GM21619 (cell line): ENCODE data around the gene THRB.
A peak's percentile ranks its signal among the peaks of the same experiment; 100 is the strongest.

ENCODE experiments used
- ATAC-seq: cut with Tn5 transposase; IDR thresholded peaks from one replicate; pipeline ENCODE4 v1.9.1; 2021; ENCODE audit not compliant: unreplicated experiment

THRB gene

GRCh38 chr3:24494618-24495325, at the start of gene THRB:
TSS of gene THRB (minus strand) at chr3:24494850.
- ATAC-seq = peak; percentile 49

DNA sequence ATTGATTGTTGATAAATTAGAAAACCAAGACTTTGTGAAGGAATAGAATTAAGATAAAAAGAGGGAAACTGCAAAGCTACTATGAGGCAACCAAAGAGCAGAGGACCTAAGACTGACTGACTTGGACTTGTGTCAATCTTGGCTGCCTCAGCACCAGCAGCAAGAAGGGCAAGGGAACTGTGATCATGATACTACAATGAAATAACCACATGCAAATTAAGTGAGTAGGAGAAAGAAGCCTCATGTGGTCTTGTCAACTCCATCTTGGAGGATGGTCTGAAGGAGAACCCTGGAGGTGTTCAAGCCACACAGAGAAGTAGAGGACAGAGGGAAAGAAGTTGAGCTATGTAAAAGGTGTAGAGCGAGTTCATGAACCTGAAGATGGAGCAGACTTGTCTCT, 47.3 kb upstream of the THRB start:
- ATAC-seq = no peak

DNA sequence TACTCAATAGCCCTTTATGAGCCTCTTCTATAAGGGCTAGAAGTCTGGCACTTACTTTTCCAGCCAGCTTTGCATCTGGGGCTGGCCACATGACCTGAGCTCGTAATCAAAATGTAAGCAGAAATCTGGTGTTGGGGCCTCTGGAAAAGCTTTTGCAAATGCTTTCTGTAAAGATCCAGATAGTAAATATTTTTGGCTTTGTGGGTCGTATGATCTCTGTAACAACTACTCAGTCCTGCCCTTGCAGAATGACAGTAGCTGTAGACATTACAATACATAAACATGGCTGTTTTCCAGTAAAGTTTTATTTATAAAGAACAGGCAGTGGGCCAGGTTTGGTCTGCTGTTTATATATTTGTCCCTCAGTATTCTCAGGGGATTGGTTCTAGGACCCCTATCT, 46.2 kb upstream of the THRB start:
- no peak for ATAC-seq

- no peak for ATAC-seq
These were observed 45.0 kb upstream of the THRB start for GRCh38 chr3:24539699-24540098.

DNA sequence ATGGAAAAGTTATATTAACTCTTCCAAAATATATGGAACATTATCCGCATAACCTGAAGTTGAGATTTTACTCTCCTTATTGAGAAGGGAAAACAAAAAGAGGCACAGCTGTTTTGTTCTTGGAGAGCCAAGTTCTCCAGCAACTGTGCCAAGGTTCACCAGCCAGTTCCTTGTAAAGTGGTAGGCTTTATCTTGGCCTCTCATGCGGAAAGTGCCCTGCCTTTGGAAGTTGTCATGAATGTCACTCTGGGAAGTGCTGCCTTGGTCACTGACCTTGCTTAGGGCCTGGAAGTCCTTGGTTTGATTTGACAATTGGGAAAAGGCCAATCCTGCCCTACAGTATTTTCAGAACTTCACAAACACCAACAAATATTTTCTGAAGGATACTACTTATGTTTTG, 44.2 kb upstream of the THRB start:
- no peak for ATAC-seq

GRCh38 chr3:24533561-24534193, 39.0 kb upstream of the THRB start:
- ATAC-seq = no peak

GRCh38 chr3:24530471-24530870, 35.8 kb upstream of the THRB start:
- no peak for ATAC-seq

- no peak for ATAC-seq
These were observed 34.6 kb upstream of the THRB start for GRCh38 chr3:24529210-24529609.

GRCh38 chr3:24526640-24527212, 32.1 kb upstream of the THRB start:
- ATAC-seq = no peak

DNA sequence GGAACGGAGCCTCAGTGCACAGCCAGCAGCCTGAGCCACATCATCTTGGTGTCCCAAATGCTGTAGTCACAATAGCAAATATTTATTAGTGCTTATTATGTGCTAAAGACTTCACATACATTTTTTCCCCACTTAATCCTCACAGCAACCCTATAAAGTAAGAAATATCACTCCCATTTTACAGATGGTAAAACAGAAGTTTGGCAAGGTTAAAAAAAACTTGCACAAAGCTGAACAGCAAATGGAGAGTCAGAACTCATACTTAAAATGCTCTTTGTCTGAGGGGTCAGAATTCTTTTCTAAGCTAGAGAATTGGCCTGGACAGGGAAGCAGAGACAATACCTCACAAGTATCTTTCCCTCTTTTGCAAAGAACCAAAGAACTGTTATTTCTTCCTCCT, 30.9 kb upstream of the THRB start:
- no peak for ATAC-seq

- ATAC-seq = no peak
These were observed 30.4 kb upstream of the THRB start for GRCh38 chr3:24525022-24525421.

GRCh38 chr3:24523988-24524727, 29.5 kb upstream of the THRB start:
- ATAC-seq = no peak

GRCh38 chr3:24523215-24523614, 28.6 kb upstream of the THRB start:
- no peak for ATAC-seq

DNA sequence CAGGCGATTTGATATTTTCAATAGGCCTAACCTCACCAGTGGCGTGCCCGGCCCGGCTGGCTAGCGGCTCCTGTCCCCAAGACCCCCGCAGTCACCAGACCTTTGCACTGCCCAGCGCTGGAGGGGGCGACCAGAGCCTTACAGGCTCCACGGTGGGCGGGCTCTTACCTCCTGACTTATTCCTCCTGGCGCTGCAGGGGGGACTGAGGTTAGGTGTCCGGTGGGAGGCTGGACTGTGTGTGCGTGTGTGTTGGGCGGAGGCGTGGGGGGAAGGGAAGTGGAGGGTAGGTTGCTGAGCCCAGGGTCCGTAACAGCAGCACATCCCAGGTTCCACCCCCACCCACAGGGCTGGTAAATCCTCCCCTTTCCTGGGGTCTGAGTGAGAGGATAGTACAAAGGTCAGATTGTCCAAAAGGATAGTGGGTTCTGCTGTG, 27.5 kb upstream of the THRB start:
- ATAC-seq = no peak

- no peak for ATAC-seq
These were observed 26.9 kb upstream of the THRB start for GRCh38 chr3:24521420-24522145.

GRCh38 chr3:24520976-24521419, 26.3 kb upstream of the THRB start:
- no peak for ATAC-seq

GRCh38 chr3:24520101-24520495, 25.4 kb upstream of the THRB start:
- ATAC-seq = no peak

- ATAC-seq = peak; percentile 60
These were observed 24.9 kb upstream of the THRB start for GRCh38 chr3:24519368-24520100.

GRCh38 chr3:24518990-24519367, 24.3 kb upstream of the THRB start:
- ATAC-seq = no peak

GRCh38 chr3:24514119-24514518, 19.5 kb upstream of the THRB start:
- no peak for ATAC-seq
